HTERT RPE-1 (cell line): ENCODE measurements around the gene TBC1D22B.

ENCODE experiments used
- in situ Hi-C: fragments of 300-500 bp; cut with MboI; formaldehyde crosslinking; loops from 4 replicates; pipeline ENCODE4 v1.14.3; 2020; ENCODE audit warnings: low sequenced_read_pairs

Gene TBC1D22B

DNA sequence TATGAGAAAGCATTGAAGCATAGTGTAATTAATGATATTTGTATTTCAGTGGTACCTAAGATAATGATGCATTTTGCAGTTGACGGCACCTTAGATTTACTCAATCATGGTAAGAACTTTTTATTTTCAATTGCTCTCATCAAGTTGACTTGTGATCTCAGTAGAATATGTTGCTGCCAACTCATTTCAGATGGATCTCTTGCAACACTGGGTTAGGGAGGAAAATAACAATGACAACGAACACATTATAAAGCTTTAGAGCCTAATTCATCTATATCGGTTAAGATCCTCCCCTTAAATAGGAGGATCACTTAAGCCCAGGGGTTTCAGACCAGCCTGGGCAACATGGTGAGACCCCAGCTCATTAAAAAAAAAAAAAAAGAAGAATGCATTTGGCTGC is 18.0 kb upstream of the TBC1D22B start:
- in situ Hi-C loops, result no loop called here

DNA sequence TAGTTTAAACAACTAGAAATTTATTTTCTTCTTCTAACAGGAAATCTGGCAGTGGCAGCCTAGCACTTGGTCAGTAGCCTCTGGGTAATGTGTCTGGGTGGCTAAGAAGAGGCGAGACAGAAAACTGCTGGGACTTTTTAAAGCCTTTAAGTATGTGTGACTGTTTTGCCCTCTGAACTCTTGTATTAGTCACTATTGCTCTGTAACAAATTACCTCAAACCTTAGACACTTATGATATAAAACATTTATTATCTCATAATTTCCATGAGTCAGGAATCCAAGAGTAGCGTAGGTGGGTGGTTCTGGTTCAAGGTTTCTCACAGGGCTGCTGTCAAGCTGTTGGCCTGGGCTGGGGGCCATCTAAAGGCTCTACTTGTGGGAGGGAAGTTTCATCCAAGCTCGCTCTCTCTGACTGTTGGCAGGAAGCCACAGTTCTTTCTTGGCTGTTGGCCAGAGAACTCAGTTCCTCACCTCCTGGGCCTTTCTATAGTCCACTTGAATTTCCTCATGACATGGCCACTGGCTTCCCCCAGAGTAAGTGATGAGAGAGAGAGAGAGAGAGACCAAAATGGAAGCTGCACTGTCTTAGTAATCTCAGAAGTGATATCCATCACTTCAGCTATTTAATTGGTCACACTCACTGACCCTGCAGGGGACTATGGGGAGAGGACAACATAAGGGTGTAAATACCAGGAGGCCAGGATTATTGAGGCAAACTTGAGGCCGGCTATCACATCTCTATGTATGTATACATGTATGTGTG is 17.4 kb upstream of the TBC1D22B start:
- in situ Hi-C loops, result no loop called here

DNA sequence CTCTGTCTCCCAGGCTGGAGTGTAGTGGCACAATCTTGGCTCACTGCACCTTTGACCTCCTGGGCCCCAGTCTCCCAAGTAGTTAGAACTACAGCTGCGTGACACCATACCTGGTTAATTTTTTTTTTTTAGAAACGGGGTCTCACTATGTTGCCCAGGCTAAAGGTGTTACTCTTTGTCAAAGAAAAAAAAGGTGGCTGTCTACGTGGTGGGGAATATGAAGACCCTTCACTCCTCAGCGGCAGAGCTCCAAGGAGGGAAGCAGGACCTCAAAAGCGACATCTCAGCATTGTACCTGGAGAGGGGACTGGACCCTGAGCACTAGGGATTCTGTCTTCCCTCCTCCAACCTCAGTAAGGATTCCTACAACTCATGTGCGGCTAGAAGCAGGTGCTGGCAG is 16.4 kb upstream of the TBC1D22B start:
- in situ Hi-C loops, result no loop called here

DNA sequence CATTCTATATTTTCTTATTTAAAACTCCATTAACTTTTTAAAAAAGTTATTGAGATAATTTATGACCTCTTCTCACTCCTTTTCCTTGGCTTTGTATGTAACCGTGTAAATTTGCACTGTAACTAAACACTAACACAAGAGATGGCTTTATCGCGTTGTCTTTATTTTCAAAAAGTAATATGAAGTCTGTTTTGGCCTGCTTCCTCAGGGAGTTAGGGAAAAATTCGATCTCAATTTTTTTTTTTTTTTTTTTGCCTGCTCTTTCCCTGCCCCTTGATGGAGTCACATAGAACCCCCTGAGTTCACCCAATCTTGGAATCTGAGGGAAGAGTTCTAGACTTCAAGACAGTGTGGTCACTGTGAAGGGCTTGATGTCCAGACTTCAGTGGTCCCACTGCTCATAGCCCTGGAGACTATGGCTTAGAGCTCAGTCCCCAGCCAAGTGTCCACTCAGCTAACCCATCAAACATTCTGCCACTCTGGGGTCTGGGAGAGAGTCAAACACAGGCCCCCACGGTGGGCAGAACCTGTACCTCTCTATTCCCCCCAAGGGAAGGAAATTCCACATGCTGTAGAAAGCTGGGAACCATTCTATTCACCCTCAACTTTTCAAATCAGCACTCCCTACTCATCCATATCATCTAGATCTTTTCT is 15.7 kb upstream of the TBC1D22B start:
- in situ Hi-C loops, result no loop called here

DNA sequence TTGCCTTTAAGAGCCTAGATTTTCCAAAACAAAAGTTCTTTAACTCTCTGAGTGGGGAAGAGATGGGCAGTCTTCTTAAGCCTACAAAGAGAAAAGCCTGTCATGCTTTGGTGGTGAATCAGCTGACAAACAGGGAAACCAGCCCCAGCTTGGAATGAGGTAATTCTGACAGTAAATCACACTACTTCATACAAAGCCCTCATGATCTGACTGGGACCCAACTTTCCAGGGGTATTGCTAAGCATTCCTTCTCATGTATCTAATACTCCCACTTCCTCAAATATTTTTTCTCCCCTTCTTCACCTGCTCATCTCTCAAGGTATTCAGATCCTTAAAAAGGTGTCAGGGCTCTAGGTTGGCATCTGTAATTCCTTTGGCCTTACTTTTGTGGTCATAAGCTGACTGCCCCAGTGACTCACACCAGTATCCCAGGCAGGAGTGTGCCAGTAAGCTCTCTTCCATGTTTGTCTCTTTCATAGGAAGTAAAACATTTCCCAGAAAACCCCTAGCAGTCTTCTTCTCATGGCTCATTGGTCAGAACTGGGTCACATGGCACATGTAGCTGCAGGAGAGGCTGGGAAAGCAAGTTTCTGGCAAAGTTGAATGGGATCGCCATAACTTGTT is 15.0 kb upstream of the TBC1D22B start:
- in situ Hi-C loops, result no loop called here

DNA sequence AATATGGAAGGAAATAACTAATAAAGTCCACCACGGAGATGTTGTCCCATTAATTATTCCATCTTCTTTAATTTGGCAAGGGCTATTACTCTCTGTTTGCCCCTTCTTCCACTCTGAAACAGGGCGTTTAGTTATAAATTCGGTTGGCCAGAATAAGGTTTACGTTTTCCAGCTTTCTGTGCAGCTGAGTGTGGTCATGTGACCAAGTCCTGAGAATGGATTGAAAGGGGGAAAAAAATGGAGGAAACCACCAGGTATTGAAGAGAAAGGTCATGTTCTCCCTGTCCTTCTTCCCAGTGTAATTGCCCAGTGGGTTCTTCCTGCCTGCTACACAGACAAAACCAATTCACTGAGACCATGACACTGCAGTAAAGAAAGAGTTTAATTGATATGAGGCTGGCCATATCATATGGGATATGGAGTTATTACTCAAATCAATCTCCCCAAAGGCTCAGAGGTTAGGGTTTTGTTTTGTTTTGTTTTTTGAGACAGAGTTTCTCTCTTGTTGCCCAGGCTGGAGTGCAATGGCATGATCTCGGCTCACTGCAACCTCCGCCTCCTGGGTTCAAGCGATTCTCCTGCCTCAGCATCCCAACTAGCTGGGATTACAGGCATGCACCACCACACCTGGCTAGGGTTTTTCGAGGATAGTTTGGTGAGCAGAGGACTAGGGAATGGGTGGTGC is 14.3 kb upstream of the TBC1D22B start:
- in situ Hi-C loops, result no loop called here

DNA sequence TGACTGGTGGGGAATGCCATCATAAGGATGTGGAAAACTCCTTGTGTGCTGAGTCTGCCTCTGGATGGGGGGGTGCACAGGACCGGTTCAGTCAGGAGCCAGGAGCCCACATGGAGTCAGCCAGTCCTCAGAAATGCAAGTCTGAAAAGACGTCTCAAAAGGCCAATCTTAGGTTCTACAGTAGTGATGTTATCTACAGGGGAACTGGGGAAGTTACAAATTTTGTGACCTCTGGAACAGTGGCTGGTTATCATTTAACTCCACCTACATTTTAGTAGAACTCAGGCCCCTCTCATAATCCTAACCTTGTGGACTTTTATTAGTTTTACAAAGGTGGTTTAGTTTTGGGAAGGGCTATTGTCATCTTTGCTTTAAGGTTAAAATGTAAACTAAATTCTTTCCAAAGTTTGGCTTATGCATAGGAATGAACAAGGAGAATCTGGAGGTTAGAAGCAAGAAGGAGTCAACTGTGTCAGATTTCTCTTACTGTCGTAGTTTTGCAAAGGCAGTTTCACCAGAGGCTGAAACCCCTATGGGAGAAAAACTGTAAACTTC is 13.7 kb upstream of the TBC1D22B start:
- in situ Hi-C loops, result no loop called here

DNA sequence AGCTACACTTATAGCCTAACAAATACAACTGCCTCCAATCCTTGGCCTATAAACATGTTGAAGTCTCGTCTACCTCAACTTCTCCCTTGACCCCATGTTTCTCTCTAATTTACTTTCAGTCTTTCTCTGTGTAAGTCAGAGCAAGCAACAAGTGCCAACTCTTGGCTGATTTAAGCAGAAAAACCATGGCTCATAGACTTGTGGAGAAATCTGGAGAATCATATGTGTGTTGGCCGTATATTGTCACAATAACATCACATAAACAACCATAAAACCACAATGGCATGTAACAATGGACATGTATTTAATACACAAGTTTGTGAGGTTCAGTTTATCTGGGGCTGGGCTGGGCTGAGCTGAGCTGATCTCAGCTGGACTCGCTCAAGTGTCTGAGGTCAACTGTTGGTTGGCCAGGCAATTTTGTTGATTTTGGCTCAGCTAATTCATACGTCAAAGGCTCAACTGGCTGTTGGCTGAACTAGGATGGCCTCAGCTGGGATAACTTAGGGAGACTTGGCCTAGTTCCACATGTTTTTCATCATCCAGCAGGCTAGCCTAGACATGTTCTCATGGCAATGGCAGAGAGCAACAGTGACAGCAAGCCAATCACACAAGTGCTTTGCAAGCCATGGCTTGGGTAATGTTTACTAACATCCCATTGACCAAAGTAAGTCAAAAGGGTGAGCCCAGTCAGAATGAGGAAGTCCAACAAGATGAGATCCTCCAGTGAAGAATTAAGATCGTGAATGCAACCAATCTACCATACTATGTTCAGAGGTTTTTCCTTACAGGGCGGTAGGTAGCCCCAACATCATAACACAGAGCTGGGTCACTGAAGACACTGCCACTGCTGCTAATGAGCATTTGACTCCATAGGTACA is 12.9 kb upstream of the TBC1D22B start:
- in situ Hi-C loops, result no loop called here

DNA sequence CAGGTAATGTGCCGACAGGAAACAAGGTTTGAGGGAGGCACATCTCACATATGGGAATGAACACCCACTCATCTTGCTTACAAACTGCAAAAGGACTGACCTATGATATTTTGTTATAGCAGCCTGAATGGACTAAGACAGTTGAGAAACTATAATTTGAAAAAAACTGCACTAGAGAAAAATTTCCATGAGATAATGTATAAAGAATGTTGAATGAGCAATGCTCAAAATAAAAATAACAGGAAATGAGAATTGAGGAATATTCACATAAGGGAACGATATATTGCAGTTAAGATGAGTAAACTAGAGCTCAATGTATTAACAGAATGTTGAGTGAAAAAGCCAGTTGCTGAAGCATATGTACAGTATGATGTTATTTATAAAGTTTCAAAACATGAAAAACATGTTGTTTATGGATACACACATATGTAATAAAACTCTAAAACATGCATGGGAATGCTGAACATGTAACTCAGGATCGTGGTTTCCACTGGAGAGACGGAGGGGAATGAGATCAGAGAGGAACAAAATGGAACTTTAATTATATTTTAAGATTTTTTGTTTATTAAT is 6.3 kb upstream of the TBC1D22B start:
- in situ Hi-C loops, result no loop called here

DNA sequence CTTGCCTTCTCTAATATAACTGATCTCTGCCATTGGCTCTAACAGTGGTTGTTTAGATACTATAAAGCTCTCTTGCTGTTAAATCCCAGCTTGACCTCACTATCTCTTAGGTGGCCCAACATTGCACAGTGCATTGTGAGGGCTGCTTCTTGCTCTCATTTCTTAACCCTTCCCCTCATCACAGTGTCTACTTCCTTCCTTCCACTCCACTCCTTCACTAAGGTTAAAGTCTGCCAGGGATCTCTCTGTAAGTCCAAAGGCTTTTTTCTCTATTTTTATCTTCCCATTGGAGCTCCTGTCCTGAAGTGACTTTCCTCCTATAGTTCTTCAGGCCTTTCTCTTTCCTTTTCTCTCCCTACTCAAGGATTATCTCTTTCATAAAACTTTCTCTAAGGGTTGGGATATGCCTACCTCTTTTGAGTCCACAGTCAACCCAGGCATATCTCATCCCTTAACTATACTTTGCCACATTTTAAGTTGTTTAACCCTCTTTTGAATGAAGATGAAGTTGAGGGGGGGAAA is 4.0 kb upstream of the TBC1D22B start:
- in situ Hi-C loops, result no loop called here

DNA sequence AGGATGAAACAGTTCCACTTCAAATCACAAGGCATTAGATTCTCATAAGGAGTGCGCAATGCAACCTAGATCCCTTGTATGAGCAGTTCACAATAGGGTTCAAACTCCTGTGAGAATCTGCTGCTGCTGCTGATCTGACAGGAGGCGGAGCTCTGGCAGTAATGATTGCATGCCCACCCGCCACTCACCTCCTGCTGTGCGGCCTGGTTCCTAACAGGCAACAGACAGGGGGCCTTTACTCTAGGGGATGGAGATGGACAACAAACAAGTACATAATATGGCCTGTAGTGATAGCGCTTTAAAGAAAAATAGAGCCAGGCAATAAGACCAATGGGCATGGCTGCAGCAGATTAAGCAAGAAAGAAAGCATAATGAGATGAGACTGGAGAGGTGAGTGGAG is 2.7 kb upstream of the TBC1D22B start:
- in situ Hi-C loops, result no loop called here

DNA sequence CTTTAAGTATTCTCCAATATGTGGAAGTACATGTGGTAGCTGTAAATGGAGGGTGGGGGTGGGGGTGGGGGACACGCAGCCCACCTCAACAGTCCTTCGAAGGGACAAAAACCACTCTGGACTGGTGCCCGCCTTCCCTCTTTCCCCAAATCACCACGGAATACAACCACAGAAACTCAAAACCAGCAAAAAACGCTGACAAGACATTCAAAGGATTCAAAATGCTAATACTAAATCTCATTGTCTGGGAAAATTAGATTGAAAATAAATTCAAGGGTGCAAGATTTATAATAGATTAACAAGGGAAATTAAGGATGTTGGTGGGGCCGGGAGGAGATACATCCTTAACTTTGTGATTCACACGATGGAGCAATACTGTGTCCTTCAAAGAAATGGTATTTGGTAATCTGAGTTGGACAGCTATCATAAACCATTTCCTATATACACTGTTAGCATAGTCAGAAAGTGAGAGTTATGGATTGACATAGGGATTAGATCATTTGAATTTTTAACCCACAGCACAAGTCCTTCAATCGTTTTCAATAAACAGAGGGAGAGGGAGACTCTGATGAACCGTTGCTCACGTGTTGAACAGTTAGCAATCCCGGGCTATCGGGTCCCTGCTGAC is 766 bp upstream of the TBC1D22B start:
- in situ Hi-C loops, result no loop called here

DNA sequence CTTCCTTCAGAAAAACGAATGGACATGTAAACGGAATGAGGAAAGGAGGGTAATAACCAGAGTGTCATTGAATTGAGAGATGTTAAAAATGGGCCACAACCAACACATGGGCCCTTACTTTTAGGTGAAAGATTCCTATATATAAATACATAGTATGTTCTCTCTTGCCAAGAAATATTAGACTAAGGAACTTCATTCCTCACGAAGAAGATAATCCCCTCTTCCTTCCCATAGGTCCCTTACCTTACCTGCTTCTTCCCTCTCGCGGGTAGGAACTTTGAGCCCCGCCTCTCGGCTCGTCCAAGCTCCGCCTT is 295 bp upstream of the TBC1D22B start:
- in situ Hi-C loops, result no loop called here

DNA sequence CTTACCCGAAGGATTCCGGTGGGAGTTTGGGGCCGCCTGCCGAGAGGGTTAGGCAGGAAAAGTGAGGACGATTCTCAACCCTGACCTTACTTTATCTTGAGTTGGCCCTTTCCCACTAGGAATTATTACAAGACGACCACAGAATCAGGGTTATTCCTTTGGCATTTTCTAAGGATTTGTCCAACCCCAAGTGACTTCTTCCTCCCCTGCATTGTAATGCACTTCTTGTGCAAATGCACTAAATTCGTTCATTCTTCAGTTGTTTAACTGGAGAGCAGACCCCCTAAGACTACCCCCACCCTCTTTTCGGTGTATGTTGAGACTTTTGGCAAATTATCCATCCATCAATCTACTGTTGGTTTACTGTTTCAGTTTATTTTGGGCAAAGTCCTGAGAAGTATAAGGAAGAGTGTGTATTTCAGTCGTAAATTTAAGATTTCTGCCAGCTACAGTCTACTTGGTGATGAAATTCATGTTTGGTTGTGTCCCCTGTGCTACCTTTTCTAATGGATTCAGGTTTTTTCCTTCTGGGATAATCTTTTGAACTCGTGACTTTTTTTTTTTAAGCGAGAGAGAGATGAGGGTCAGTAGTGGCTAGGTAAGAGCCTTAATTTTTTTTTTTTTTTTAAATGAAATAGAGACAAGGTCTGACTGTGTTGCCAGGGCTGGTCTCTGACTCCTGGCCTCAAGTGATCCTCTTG is 983 bp downstream of the TBC1D22B start:
- in situ Hi-C loops, result no loop called here

DNA sequence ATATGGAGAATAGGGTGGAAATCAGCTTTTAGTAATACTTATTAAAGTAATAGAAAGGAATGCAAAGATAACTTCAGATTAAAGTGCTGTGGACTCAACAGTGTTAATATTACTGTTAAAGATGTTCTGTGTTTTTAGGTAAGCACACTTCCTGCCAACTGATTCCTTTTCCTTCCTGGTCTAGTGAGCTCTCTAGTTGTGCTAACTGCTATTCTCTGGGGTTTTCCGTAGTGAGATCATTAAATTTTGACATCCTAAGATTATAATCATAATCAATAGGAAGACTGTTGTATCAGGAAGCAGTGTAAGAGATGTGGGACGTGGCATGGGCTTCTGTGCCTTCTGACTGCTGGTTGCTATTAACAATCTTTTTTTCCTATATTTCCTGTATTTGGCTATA is 1.6 kb downstream of the TBC1D22B start:
- in situ Hi-C loops, result no loop called here

DNA sequence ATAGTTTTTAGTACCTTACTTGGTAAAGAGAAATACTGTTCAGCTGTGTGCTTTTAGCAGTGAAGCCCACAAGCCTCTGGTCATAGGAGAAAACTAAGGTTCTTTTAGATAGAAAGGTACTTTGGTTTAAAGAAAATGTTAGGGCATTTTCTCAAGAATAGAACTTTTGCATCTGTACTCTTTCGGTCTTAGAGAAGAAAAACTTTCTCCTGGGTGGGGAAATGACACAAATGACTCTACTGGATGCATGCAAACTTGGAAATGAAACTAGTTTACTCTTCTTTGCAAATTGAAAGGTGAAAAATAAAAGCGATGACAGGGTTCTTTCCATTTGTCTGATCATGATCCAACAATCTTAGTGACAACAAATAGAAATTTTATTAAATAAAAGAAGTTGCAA is 2.5 kb downstream of the TBC1D22B start:
- in situ Hi-C loops, result no loop called here

DNA sequence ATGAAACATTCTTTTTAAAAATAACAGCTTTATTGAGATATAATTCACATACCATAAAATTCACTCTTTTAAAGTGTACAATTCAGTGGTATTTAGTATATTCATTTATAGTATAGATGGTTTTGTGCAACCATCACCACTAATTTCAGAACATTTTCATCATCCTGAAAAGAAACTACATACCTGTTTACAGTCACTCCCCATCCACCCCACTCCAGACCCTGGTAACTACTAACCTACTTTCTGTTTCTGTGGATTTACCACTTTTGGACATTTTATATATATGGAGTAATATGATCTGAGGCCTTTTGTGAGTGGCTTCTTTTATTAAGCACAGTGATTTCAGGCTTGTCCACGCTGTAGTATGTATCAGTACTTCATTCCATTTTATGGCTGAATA is 2.9 kb downstream of the TBC1D22B start:
- in situ Hi-C loops, result no loop called here

DNA sequence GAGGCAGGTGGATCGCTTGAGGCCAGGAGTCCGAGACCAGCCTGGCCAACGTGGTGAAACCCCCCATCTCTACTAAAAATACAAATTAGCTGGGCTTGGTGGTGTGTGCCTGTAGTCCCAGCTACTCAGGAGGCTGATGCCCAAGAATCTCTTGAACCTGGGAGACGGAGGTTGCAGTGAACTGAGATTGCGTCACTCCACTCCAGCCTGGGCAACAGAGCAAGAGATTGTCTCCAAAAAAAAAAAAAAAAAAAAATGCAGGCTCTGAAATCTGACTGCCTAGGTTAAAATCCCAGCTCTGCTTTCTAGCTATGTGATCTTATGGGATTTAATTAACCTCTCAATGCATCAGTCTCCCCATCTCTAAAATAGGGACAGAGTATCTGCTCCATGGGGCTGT is 3.6 kb downstream of the TBC1D22B start:
- in situ Hi-C loops, result no loop called here

DNA sequence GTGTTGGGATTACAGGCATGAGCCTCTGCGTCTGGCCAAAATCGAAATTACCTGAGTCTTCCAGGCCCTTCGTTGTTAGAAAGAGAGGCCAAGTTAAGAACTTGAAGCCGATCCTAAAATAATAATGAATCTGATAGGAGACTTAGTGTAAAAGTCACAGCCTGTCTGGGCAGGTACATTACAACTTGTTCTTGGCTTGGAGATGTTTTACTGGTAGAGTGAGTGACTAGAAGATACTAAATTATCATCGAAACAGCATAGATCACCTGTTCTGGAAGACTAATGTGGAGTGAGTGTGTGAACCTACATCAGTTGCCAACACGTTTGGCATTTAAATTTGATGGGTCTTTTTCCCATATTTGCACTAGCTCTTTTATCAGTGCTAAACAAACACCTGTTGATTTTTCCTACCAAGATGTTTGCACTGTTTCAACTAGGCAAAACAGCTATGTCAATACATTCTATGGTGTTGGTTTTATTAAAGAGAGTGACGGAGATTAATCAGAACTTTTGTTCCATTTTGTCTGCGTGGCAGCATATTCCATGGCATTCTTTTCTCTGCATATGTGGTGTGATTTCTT is 5.0 kb downstream of the TBC1D22B start:
- in situ Hi-C loops, result no loop called here
